ENCODE data around the gene GNAI3.

- TF ChIP-seq REST (IDR thresholded peaks at IDR 0.05; ENCODE audit: low read depth, low read length), result no peak
- no peak for TF ChIP-seq ATF2 (IDR thresholded peaks at IDR 0.05; ENCODE audit: low read length)
- TF ChIP-seq PBX3 (IDR thresholded peaks at IDR 0.05; ENCODE audit: insufficient replicate concordance, low read depth, low read length), result no peak
- TF ChIP-seq POLR2A (IDR thresholded peaks at IDR 0.05; ENCODE audit: low read depth, low read length), result no peak
- no peak for TF ChIP-seq EP300 (IDR thresholded peaks at IDR 0.05; ENCODE audit: borderline replicate concordance in 1 of 2, control insufficient read depth in 1 of 2, low read depth in 2 of 2, low read length in 2 of 2)
Observed at GRCh38 chr1:109508873-109509175, 39.6 kb upstream of the GNAI3 start.
